HG03520 (cell line): ENCODE results near the gene PCDHGB5.
"Not testable (repeated sequence)": the region's sequence is repeated elsewhere in the genome, so short reads cannot be mapped to it uniquely, and the experiment has no call there.

Source experiments
- ATAC-seq: cut with Tn5 transposase; IDR thresholded peaks from one replicate; pipeline ENCODE4 v1.9.1; 2021; ENCODE audit warnings: mild to moderate bottlenecking, moderate library complexity; ENCODE audit not compliant: unreplicated experiment

Gene PCDHGB5

DNA sequence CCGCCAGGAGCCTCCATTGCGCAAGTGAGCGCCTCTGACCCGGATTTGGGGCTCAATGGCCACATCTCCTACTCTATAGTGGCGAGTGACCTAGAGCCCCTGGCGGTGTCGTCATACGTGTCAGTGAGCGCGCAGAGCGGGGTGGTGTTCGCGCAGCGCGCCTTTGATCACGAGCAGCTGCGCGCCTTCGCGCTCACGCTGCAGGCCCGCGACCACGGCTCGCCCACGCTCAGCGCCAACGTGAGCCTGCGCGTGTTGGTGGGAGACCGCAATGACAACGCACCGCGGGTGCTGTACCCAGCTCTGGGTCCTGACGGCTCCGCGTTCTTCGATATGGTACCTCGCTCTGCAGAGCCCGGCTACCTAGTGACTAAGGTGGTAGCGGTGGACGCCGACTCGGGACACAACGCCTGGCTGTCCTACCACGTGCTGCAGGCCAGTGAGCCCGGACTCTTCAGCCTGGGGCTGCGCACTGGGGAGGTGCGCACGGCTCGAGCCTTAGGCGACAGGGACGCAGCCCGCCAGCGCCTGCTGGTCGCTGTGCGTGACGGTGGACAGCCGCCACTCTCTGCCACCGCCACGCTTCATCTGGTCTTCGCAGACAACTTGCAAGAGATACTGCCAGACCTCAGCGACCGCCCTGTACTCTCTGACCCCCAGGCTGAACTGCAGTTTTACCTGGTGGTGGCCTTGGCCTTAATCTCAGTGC, 12.0 kb downstream of the PCDHGB5 start:
- ATAC-seq, result no peak

GRCh38 chr5:141411575-141411974, 13.8 kb downstream of the PCDHGB5 start:
- ATAC-seq, result no peak

DNA sequence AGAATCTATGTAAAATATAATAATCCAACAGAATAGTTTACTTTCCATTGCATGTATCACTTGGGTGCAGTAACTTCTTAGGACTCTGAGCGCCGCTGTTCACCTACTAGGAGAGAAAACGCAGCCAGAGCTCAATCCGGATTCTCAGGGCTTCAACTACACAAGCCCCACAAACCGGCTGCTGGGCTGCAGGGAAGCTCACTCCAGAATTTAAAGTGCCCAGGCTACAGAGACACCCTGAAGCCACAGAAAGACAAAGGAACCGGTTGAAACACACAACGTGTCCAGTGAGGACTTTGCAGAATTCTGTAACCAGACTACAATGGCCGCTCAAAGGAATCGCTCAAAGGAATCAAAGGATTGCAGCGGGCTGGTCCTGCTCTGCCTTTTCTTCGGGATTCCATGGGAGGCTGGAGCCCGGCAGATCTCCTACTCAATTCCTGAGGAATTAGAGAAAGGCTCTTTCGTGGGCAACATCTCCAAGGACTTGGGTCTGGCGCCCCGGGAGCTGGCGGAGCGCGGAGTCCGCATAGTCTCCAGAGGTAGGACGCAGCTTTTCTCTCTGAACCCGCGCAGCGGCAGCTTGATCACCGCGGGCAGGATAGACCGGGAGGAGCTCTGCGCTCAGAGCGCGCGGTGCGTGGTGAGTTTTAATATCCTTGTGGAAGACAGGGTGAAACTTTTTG, 15.2 kb downstream of the PCDHGB5 start, which contains the start of gene PCDHGA10:
TSS of gene PCDHGA10 (plus strand) at position 134 of the 686 bp plus-strand sequence. CDS start at position 323, 189 bp downstream.
- peak; percentile 76 for ATAC-seq

DNA sequence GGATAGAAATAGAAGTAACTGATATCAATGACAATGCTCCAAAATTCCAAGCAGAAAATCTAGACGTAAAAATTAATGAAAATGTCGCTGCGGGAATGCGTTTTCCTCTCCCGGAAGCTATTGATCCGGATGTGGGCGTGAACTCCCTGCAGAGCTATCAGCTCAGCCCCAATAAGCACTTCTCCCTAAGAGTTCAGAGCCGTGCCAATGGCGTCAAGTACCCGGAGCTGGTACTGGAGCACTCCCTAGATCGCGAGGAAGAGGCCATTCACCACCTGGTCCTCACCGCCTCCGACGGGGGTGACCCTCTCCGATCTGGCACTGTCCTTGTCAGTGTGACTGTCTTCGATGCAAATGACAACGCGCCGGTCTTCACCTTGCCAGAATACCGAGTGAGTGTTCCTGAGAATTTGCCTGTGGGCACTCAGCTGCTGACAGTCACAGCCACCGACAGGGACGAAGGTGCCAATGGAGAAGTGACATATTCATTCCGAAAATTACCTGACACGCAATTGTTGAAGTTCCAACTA, 15.9 kb downstream of the PCDHGB5 start:
- ATAC-seq, result no peak

DNA sequence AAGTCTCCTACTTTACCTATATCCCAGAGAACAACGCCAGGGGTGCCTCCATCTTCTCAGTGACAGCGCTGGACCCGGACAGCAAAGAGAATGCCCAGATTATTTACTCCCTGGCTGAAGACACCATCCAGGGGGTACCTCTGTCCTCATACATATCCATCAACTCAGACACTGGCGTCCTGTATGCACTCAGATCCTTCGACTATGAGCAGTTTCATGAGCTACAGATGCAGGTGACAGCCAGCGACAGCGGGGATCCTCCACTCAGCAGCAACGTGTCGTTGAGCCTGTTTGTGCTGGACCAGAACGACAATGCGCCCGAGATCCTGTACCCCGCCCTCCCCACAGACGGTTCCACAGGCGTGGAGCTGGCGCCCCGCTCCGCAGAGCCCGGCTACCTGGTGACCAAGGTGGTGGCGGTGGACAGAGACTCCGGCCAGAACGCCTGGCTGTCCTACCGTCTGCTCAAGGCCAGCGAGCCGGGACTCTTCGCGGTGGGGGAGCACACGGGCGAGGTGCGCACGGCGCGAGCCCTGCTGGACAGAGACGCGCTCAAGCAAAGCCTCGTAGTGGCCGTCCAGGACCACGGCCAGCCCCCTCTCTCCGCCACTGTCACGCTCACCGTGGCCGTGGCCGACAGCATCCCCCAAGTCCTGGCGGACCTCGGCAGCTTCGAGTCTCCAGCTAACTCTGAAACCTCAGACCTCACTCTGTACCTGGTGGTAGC, 17.0 kb downstream of the PCDHGB5 start:
- ATAC-seq, result not testable (repeated sequence)

- not testable (repeated sequence) for ATAC-seq
Measured at GRCh38 chr5:141415275-141415618, 17.5 kb downstream of the PCDHGB5 start.

GRCh38 chr5:141417494-141418172, 19.9 kb downstream of the PCDHGB5 start, which contains the start of gene PCDHGB7:
PCDHGB7 (plus strand) TSS chr5:141417677; CDS start chr5:141417860, 183 bp downstream.
- ATAC-seq, result peak; percentile 74

DNA sequence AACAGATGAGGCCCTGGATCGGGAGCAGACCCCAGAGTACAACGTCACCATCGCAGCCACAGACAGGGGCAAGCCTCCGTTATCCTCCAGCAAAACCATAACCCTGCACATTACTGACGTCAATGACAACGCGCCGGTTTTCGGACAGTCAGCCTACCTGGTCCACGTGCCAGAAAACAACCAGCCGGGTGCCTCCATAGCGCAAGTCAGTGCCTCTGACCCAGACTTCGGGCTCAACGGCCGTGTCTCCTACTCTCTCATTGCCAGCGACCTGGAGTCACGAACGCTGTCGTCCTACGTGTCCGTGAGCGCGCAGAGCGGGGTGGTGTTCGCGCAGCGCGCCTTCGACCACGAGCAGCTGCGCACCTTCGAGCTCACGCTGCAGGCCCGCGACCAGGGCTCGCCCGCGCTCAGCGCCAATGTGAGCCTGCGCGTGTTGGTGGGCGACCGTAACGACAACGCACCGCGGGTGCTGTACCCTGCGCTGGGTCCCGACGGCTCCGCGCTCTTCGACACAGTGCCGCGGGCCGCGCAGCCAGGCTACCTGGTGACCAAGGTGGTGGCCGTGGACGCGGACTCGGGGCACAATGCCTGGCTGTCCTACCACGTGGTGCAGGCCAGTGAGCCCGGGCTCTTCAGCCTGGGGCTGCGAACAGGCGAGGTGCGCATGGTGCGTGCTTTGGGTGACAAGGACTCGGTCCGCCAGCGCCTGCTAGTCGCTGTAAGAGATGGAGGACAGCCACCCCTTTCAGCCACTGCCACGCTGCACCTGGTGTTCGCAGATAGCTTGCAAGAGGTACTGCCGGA, 21.5 kb downstream of the PCDHGB5 start:
- ATAC-seq, result no peak

GRCh38 chr5:141420855-141421488, 23.2 kb downstream of the PCDHGB5 start, which contains the start of gene PCDHGA11:
PCDHGA11 (plus strand) TSS chr5:141421051; CDS start chr5:141421228, 177 bp downstream.
- peak; percentile 36 for ATAC-seq

- no peak for ATAC-seq
Measured at GRCh38 chr5:141421489-141421855, 23.7 kb downstream of the PCDHGB5 start.

- ATAC-seq, result no peak
Measured at GRCh38 chr5:141422742-141423291, 25.1 kb downstream of the PCDHGB5 start.

GRCh38 chr5:141427783-141428426, 30.2 kb downstream of the PCDHGB5 start:
- no peak for ATAC-seq

DNA sequence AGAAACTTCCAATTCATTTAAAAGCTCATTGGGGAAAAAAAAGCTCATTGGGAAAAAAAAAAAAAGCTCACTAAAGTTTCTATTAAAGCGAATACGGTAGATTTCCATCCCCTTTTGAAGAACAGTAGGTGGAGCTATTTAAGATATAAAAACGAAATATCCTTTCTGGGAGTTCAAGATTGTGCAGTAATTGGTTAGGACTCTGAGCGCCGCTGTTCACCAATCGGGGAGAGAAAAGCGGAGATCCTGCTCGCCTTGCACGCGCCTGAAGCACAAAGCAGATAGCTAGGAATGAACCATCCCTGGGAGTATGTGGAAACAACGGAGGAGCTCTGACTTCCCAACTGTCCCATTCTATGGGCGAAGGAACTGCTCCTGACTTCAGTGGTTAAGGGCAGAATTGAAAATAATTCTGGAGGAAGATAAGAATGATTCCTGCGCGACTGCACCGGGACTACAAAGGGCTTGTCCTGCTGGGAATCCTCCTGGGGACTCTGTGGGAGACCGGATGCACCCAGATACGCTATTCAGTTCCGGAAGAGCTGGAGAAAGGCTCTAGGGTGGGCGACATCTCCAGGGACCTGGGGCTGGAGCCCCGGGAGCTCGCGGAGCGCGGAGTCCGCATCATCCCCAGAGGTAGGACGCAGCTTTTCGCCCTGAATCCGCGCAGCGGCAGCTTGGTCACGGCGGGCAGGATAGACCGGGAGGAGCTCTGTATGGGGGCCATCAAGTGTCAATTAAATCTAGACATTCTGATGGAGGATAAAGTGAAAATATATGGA, 32.8 kb downstream of the PCDHGB5 start, which contains the start of gene PCDHGA12:
TSS of gene PCDHGA12 (plus strand) at position 176 of the 782 bp plus-strand sequence. CDS start at position 429, 253 bp downstream.
- peak; percentile 85 for ATAC-seq

DNA sequence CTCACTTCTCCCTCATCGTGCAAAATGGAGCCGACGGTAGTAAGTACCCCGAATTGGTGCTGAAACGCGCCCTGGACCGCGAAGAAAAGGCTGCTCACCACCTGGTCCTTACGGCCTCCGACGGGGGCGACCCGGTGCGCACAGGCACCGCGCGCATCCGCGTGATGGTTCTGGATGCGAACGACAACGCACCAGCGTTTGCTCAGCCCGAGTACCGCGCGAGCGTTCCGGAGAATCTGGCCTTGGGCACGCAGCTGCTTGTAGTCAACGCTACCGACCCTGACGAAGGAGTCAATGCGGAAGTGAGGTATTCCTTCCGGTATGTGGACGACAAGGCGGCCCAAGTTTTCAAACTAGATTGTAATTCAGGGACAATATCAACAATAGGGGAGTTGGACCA, 33.5 kb downstream of the PCDHGB5 start:
- no peak for ATAC-seq

DNA sequence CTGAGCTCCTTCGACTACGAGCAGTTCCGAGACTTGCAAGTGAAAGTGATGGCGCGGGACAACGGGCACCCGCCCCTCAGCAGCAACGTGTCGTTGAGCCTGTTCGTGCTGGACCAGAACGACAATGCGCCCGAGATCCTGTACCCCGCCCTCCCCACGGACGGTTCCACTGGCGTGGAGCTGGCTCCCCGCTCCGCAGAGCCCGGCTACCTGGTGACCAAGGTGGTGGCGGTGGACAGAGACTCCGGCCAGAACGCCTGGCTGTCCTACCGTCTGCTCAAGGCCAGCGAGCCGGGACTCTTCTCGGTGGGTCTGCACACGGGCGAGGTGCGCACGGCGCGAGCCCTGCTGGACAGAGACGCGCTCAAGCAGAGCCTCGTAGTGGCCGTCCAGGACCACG, 34.6 kb downstream of the PCDHGB5 start:
- not testable (repeated sequence) for ATAC-seq

- ATAC-seq, result not testable (repeated sequence)
Measured at GRCh38 chr5:141432726-141433125, 35.0 kb downstream of the PCDHGB5 start.

GRCh38 chr5:141434006-141434405, 36.3 kb downstream of the PCDHGB5 start:
- ATAC-seq, result no peak

- no peak for ATAC-seq
Measured at GRCh38 chr5:141437221-141437620, 39.5 kb downstream of the PCDHGB5 start.
